CD14-positive monocyte (primary cell): Measurements from ENCODE around the gene KCNB1. TPM values are rescaled to one million over a fixed set of nuclear protein-coding genes. Genes with fewer than 3 reads are reported as not detected.

Experiments
- DNase-seq, 3 donors: peaks; one replicate each; pipeline ENCODE4 v3.0.0-alpha.2; 2011 to 2022
- H2AFZ ChIP-seq: 2 replicates; pipeline ENCODE4 v1.6.0; 2012; ENCODE audit warnings: mild to moderate bottlenecking, low read depth, low read length, inconsistent platforms; ENCODE audit not compliant: insufficient read depth, poor library complexity, severe bottlenecking
- H3K27ac ChIP-seq, 2 donors: 1 replicate in 1 of 2; 2 replicates in 1 of 2; pipeline ENCODE4 v1.5.1; 2012 to 2013; ENCODE audit warnings: low read length in 2 of 2, control low read depth in 1 of 2, inconsistent platforms in 1 of 2, low read depth in 1 of 2, mild to moderate bottlenecking in 1 of 2
- H3K27me3 ChIP-seq, 2 donors: one replicate each; pipeline versions ENCODE4 v1.6.0 to v1.6.1; 2011 to 2013; ENCODE audit warnings: low read length in 2 of 2; ENCODE audit not compliant: control insufficient read depth in 2 of 2, insufficient read depth in 2 of 2
- H3K36me3 ChIP-seq, 2 donors: replicated peaks in 1 of 2; 1 replicate in 1 of 2; 2 replicates in 1 of 2; pipeline versions ENCODE4 v1.5.1 to v1.6.1; 2012 to 2013; ENCODE audit warnings: low read length in 2 of 2, control low read depth in 1 of 2, inconsistent platforms in 1 of 2, mild to moderate bottlenecking in 1 of 2; ENCODE audit not compliant: insufficient read depth in 2 of 2, control insufficient read depth in 1 of 2
- H3K4me1 ChIP-seq, 2 donors: 1 replicate in 1 of 2; 2 replicates in 1 of 2; pipeline versions ENCODE4 v1.5.1 to v1.6.1; 2012 to 2013; ENCODE audit warnings: low read length in 2 of 2, control low read depth in 1 of 2, inconsistent platforms in 1 of 2, mild to moderate bottlenecking in 1 of 2, moderate library complexity in 1 of 2; ENCODE audit not compliant: insufficient read depth in 2 of 2, control insufficient read depth in 1 of 2
- H3K4me2 ChIP-seq: replicated peaks from 2 replicates; pipeline ENCODE3; 2012; ENCODE audit warnings: low read length, moderate library complexity, mild to moderate bottlenecking; ENCODE audit not compliant: poor library complexity, severe bottlenecking; ENCODE audit errors: extremely low read depth
- H3K4me3 ChIP-seq, 3 experiments: fragments of 200-600 bp in 1 of 3; sonication (generic) in 1 of 3; replicated peaks in 1 of 3; 1 replicate in 2 of 3; 2 replicates in 1 of 3; pipeline ENCODE4 v1.5.1; 2011 to 2013; ENCODE audit warnings: low read length in 3 of 3, mild to moderate bottlenecking in 3 of 3, control low read depth in 2 of 3, low read depth in 2 of 3, inconsistent platforms in 1 of 3, moderate library complexity in 1 of 3
- H3K79me2 ChIP-seq: 2 replicates; pipeline ENCODE4 v1.6.0; 2012; ENCODE audit warnings: mild to moderate bottlenecking, control low read depth, inconsistent platforms, low read length, moderate library complexity; ENCODE audit not compliant: insufficient read depth
- H3K9ac ChIP-seq: 2 replicates; pipeline ENCODE4 v1.6.0; 2017; ENCODE audit warnings: low read length, mild to moderate bottlenecking; ENCODE audit not compliant: insufficient read depth, poor library complexity, severe bottlenecking
- H3K9me3 ChIP-seq, 2 donors: replicated peaks in 1 of 2; 1 replicate in 1 of 2; 2 replicates in 1 of 2; pipeline versions ENCODE4 v1.5.1 to v1.6.1; 2012 to 2013; ENCODE audit warnings: low read length in 2 of 2, control low read depth in 1 of 2; ENCODE audit not compliant: control insufficient read depth in 1 of 2, insufficient read depth in 1 of 2
- H4K20me1 ChIP-seq: 2 replicates; pipeline ENCODE4 v1.6.0; 2012; ENCODE audit warnings: mild to moderate bottlenecking, low read length, control low read depth, moderate library complexity; ENCODE audit not compliant: insufficient read depth
- H3K27ac Mint-ChIP-seq, 7 donors: one replicate each; pipeline ENCODE4 v1.8.0; 2020; ENCODE audit warnings: mild to moderate bottlenecking in 7 of 7, mixed read lengths in 7 of 7, moderate library complexity in 6 of 7, inconsistent platforms in 2 of 7
- H3K27me3 Mint-ChIP-seq, 3 donors: one replicate each; pipeline ENCODE4 v1.8.0; 2021 to 2022; ENCODE audit warnings: low read depth in 3 of 3, mild to moderate bottlenecking in 3 of 3, mixed read lengths in 3 of 3, moderate library complexity in 3 of 3, inconsistent platforms in 1 of 3
- H3K36me3 Mint-ChIP-seq, 2 donors: one replicate each; pipeline ENCODE4 v1.8.0; 2020; ENCODE audit warnings: mixed read lengths in 2 of 2, inconsistent platforms in 1 of 2, mild to moderate bottlenecking in 1 of 2
- H3K4me1 Mint-ChIP-seq: one replicate; pipeline ENCODE4 v1.8.0; 2020; ENCODE audit warnings: mild to moderate bottlenecking, mixed read lengths
- H3K4me3 Mint-ChIP-seq, 2 donors: one replicate each; pipeline ENCODE4 v1.8.0; 2020; ENCODE audit warnings: mild to moderate bottlenecking in 2 of 2, mixed read lengths in 2 of 2, moderate library complexity in 1 of 2
- H3K9me3 Mint-ChIP-seq, 7 donors: one replicate each; pipeline ENCODE4 v1.8.0; 2020 to 2022; ENCODE audit warnings: mixed read lengths in 7 of 7, mild to moderate bottlenecking in 6 of 7, moderate library complexity in 6 of 7, inconsistent platforms in 2 of 7
- WGBS: methylation state at CpG from one replicate; pipeline ENCODE4 v1.1.5; 2013; ENCODE audit warnings: missing lambda C conversion rate; ENCODE audit not compliant: insufficient coverage; 5-methylcytosine and 5-hydroxymethylcytosine counted together
- intact Hi-C, 2 donors: fragments of 100-400 bp; cut with micrococcal nuclease; formaldehyde crosslinking; loops; one replicate each; pipeline versions ENCODE4 v1.15.0 to v1.15.1; 2023
- polyA plus RNA-seq, 3 donors: library from polyadenylated mRNA; depleted of rRNA in 1 of 3; unstranded in 2 of 3; stranded (reverse) in 1 of 3; fragments of 300-500 nt in 2 of 3; fragments of >200 nt in 1 of 3; fragmentation: Illumina TruSeq in 2 of 3; gene quantifications; 1 replicate in 2 of 3; 2 replicates in 1 of 3; pipeline ENCODE4 v1.2.3, GENCODE V29; 2012 to 2021
- TF ChIP-seq, protein P1 (sequence below): fragments of 200-600 bp; IDR thresholded peaks from one replicate; pipeline ENCODE4 v1.8.0; 2022; ENCODE audit warnings: antibody characterized with exemption, mild to moderate bottlenecking

The KCNB1 gene
- polyA plus RNA-seq, 3 donors: not detected

DNA sequence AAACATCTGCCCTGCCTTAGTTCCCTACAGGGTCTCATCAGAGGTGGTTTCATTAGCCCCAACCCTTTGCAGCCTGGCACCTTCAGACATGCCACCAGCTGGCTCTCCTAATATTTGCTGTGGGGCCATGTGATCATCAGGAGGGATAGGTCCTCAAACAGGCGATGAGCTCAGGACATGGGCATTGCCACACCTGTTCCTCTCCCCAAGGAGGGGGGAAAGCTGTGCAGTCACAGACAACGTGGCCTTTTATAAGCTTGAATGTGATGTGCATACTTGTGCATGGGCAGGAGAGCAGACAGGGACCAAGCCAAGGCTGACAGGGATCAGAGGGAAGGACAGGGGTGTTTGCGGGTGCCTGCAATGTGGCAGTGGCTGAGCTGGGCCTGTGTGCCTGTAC is 125.8 kb downstream of the KCNB1 start:
- Mint-ChIP-seq H3K27me3 (peaks cover 10 to 15% (median 14%) of the 10 kb centered on the region in 3 donors), H3K27ac (no peak overlapping the region), H3K4me3 (no peak overlapping the region), H3K4me1 (no peaks in the 10 kb centered on the region), H3K9me3 (no peaks in the 10 kb centered on the region), H3K36me3 (no peaks in the 10 kb centered on the region)
- intact Hi-C loops: no loop called here
- TF ChIP-seq, protein P1, sequence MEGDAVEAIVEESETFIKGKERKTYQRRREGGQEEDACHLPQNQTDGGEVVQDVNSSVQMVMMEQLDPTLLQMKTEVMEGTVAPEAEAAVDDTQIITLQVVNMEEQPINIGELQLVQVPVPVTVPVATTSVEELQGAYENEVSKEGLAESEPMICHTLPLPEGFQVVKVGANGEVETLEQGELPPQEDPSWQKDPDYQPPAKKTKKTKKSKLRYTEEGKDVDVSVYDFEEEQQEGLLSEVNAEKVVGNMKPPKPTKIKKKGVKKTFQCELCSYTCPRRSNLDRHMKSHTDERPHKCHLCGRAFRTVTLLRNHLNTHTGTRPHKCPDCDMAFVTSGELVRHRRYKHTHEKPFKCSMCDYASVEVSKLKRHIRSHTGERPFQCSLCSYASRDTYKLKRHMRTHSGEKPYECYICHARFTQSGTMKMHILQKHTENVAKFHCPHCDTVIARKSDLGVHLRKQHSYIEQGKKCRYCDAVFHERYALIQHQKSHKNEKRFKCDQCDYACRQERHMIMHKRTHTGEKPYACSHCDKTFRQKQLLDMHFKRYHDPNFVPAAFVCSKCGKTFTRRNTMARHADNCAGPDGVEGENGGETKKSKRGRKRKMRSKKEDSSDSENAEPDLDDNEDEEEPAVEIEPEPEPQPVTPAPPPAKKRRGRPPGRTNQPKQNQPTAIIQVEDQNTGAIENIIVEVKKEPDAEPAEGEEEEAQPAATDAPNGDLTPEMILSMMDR: no peak
- no peaks in the 10 kb centered on the region for H3K79me2 ChIP-seq
- no peak overlapping the region for H3K4me3 ChIP-seq
- no peak for DNase-seq
- no peaks in the 10 kb centered on the region for H3K4me1 ChIP-seq
- no peaks in the 10 kb centered on the region for H4K20me1 ChIP-seq
- no peak overlapping the region for H3K4me2 ChIP-seq
- H3K9me3 ChIP-seq: no peaks in the 10 kb centered on the region
- WGBS: 100% methylated on average over 2 of the region's 3 CpGs
- H3K9ac ChIP-seq: no peak overlapping the region
- H2AFZ ChIP-seq: no peak overlapping the region
- H3K36me3 ChIP-seq: no peaks in the 10 kb centered on the region
- H3K27ac ChIP-seq: no peak overlapping the region
- H3K27me3 ChIP-seq: no peaks in the 10 kb centered on the region

DNA sequence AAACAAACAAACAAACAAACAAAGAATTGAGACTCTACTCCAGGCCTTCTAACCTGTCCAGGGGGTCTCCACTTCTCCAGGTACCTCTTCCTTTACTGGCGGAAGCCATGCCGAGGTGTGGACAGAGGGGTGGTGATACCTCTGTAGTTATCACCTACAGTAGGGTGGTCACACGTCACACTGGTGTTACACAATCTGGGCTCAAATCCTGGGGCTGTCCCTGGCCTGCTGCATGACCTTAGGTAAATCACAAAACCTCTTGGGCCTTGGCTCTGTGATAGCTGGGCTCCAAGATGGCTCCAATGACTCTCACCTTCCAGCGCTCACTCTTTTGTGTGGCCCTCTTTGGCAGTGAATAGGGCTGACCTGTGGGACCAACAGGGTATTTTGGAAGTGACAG is 127.8 kb downstream of the KCNB1 start:
- intact Hi-C loops: no loop called here
- Histone ChIP-seq H3K27ac (no peak overlapping the region), H3K4me3 (no peak overlapping the region), H3K27me3 (no peaks in the 10 kb centered on the region), H3K9ac (no peak overlapping the region), H3K9me3 (no peaks in the 10 kb centered on the region), H2AFZ (no peak overlapping the region), H3K4me1 (no peaks in the 10 kb centered on the region), H3K36me3 (no peaks in the 10 kb centered on the region), H3K4me2 (no peak overlapping the region), H4K20me1 (no peaks in the 10 kb centered on the region), H3K79me2 (no peaks in the 10 kb centered on the region)
- H3K9me3 Mint-ChIP-seq: no peaks in the 10 kb centered on the region
- no peak overlapping the region for H3K4me3 Mint-ChIP-seq
- H3K36me3 Mint-ChIP-seq: no peaks in the 10 kb centered on the region
- 90% methylated on average over 2 of the region's 4 CpGs for WGBS
- peaks cover 12 to 15% (median 13%) of the 10 kb centered on the region in 3 donors for H3K27me3 Mint-ChIP-seq
- H3K4me1 Mint-ChIP-seq: no peaks in the 10 kb centered on the region
- TF ChIP-seq, protein P1: no peak
- H3K27ac Mint-ChIP-seq: no peak overlapping the region
- no peak for DNase-seq
